Naive B cell (primary cell): ENCODE results near the gene HIVEP2. TPM values are rescaled to one million over a fixed set of nuclear protein-coding genes. Genes with fewer than 3 reads are reported as not detected.
A peak's percentile ranks its signal among the peaks of the same experiment; 100 is the strongest.

Experiments
- ATAC-seq, 2 donors: fragments of 150-1000 bp; cut with Tn5 transposase; 2 replicates each; pipeline ENCODE4 v1.10.0; 2021; ENCODE audit warnings: low read depth in 2 of 2, mild to moderate bottlenecking in 2 of 2, moderate library complexity in 2 of 2
- DNase-seq: peaks from one replicate; pipeline ENCODE4 v3.0.0; 2022
- H3K27ac Mint-ChIP-seq, 6 donors: one replicate each; pipeline ENCODE4 v1.8.0; 2020 to 2022; ENCODE audit warnings: mild to moderate bottlenecking in 6 of 6, mixed read lengths in 6 of 6, moderate library complexity in 5 of 6, inconsistent platforms in 2 of 6
- H3K27me3 Mint-ChIP-seq, 3 donors: one replicate each; pipeline ENCODE4 v1.8.0; 2021 to 2022; ENCODE audit warnings: mixed read lengths in 3 of 3, mild to moderate bottlenecking in 1 of 3
- H3K36me3 Mint-ChIP-seq, 2 donors: one replicate each; pipeline ENCODE4 v1.8.0; 2020 to 2022; ENCODE audit warnings: mixed read lengths in 2 of 2, inconsistent platforms in 1 of 2, mild to moderate bottlenecking in 1 of 2
- H3K4me1 Mint-ChIP-seq, 3 donors: one replicate each; pipeline ENCODE4 v1.8.0; 2020 to 2022; ENCODE audit warnings: mixed read lengths in 3 of 3, inconsistent platforms in 1 of 3, mild to moderate bottlenecking in 1 of 3, moderate library complexity in 1 of 3
- H3K4me3 Mint-ChIP-seq, 8 donors: one replicate each; pipeline ENCODE4 v1.8.0; 2020 to 2022; ENCODE audit warnings: mild to moderate bottlenecking in 8 of 8, mixed read lengths in 8 of 8, moderate library complexity in 8 of 8, inconsistent platforms in 2 of 8
- H3K9me3 Mint-ChIP-seq, 7 donors: one replicate each; pipeline ENCODE4 v1.8.0; 2020 to 2022; ENCODE audit warnings: mixed read lengths in 7 of 7, mild to moderate bottlenecking in 5 of 7, inconsistent platforms in 2 of 7, moderate library complexity in 1 of 7
- polyA plus RNA-seq, 6 donors: library from polyadenylated mRNA; unstranded; fragments of 300-500 nt; fragmentation: Illumina TruSeq; gene quantifications; one replicate each; pipeline ENCODE4 v1.2.3, GENCODE V29; 2021; ENCODE audit warnings: low read depth in 6 of 6

HIVEP2 gene
- polyA plus RNA-seq, 6 donors from 2014 or later = 2.7 to 10.2 (median 5.4) TPM

DNA sequence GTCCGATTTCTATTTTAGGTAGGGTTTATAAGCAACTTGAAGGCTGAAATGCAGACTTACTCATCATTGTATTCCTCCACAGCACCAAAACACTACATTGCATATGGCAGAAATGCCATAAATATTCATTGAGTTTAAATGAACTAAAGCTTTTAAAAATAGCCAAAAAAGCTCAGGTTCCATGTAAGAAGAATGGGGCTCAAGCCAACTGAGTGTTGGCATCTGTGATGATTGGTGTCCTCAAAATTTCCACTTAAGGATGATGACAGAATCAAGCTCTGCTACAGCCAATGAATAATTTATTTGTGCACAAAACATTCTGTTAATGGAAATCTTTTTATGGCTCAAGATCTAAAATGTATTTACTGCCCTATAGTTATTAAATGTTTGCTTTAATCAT lies 115.4 kb downstream of the HIVEP2 start:
- Mint-ChIP-seq H3K36me3 (peaks cover 0 to 7% of the 10 kb centered on the region in 2 donors), H3K4me3 (no peak overlapping the region), H3K27ac (peak overlapping the region in 1 of 6 donors; percentile 9), H3K4me1 (peaks cover 29 to 54% (median 32%) of the 10 kb centered on the region in 3 donors), H3K9me3 (peaks cover 0 to 2% (median 0%) of the 10 kb centered on the region in 7 donors), H3K27me3 (no peaks in the 10 kb centered on the region)
- ATAC-seq (no peak), DNase-seq (no peak)

DNA sequence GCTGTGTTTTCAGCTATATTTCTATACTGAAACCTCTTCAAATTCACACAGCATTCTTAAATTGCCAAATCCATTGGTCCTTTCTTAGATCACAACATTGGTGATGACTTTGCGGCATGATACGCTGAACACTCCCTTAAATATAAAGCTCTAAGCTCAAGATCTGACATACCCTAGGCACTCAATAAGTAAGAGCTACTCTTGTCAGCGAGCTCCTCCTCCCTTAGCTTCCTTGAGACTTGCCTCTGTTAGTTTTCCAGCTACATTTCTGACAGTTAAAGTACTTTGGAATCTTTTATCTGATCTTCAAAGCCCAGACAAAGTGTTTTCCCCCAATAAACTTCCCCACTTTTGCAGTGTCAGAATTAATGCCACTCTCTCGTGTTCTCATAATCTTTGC lies 117.0 kb downstream of the HIVEP2 start:
- DNase-seq (no peak), ATAC-seq (no peak)
- peaks cover 1 to 7% of the 10 kb centered on the region in 2 donors for H3K36me3 Mint-ChIP-seq
- no peaks in the 10 kb centered on the region for H3K27me3 Mint-ChIP-seq
- H3K4me1 Mint-ChIP-seq = peaks cover 21 to 52% (median 27%) of the 10 kb centered on the region in 3 donors
- peak overlapping the region in 4 of 6 donors; percentile 11 to 57 (median 34) for H3K27ac Mint-ChIP-seq
- peaks cover 0 to 3% (median 0%) of the 10 kb centered on the region in 7 donors for H3K9me3 Mint-ChIP-seq
- H3K4me3 Mint-ChIP-seq = no peak overlapping the region

GRCh38 chr6:142827369-142827768 lies 117.6 kb downstream of the HIVEP2 start:
- no peak for ATAC-seq
- no peak for DNase-seq
- H3K4me3 Mint-ChIP-seq = no peak overlapping the region
- H3K9me3 Mint-ChIP-seq = peaks cover 0 to 6% (median 0%) of the 10 kb centered on the region in 7 donors
- H3K36me3 Mint-ChIP-seq = peaks cover 7 to 8% of the 10 kb centered on the region in 2 donors
- H3K27ac Mint-ChIP-seq = peak overlapping the region in 3 of 6 donors; percentile 46 to 81 (median 52)
- no peaks in the 10 kb centered on the region for H3K27me3 Mint-ChIP-seq
- peaks cover 25 to 52% (median 28%) of the 10 kb centered on the region in 3 donors for H3K4me1 Mint-ChIP-seq

DNA sequence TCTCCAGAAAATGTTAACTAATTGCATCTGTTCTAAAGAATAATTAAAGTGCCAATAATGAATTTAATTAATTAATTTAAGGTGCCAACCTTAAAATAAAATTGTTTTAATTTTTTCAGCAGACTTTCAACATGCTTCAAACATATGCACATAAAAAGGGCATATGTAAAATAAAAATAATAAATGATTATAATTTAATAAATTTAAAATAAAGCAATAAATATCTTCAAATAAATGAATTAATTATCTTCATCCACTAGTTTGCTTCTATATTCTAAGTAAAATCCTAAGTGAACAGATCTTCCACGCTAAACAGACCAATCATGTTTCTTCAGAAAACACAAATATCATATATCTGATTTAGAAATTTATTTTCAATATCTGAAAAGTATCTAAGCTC lies 119.2 kb downstream of the HIVEP2 start:
- Mint-ChIP-seq H3K27me3 (no peaks in the 10 kb centered on the region), H3K36me3 (peaks cover 7 to 8% of the 10 kb centered on the region in 2 donors), H3K9me3 (peaks cover 0 to 6% (median 0%) of the 10 kb centered on the region in 7 donors), H3K27ac (no peak overlapping the region), H3K4me1 (peaks cover 31 to 60% (median 41%) of the 10 kb centered on the region in 3 donors), H3K4me3 (no peak overlapping the region)
- DNase-seq = no peak
- no peak for ATAC-seq

GRCh38 chr6:142824426-142824825 lies 120.5 kb downstream of the HIVEP2 start:
- Mint-ChIP-seq H3K4me1 (peaks cover 33 to 64% (median 54%) of the 10 kb centered on the region in 3 donors), H3K27ac (peak overlapping the region; percentile 16 to 91 (median 41)), H3K27me3 (no peaks in the 10 kb centered on the region), H3K9me3 (peaks cover 0 to 6% (median 0%) of the 10 kb centered on the region in 7 donors), H3K36me3 (peaks cover 7 to 8% of the 10 kb centered on the region in 2 donors), H3K4me3 (no peak overlapping the region)
- DNase-seq = no peak
- ATAC-seq = no peak

- Mint-ChIP-seq H3K4me3 (no peak overlapping the region), H3K27me3 (no peaks in the 10 kb centered on the region), H3K27ac (peak overlapping the region; percentile 6 to 97 (median 81)), H3K4me1 (peaks cover 40 to 69% (median 61%) of the 10 kb centered on the region in 3 donors), H3K36me3 (peaks cover 0 to 8% of the 10 kb centered on the region in 2 donors), H3K9me3 (peaks cover 0 to 4% (median 0%) of the 10 kb centered on the region in 7 donors)
- DNase-seq (no peak), ATAC-seq (no peak)
Observed at GRCh38 chr6:142823256-142823902, 121.6 kb downstream of the HIVEP2 start.

GRCh38 chr6:142822842-142823241 lies 122.1 kb downstream of the HIVEP2 start:
- H3K36me3 Mint-ChIP-seq = peaks cover 0 to 8% of the 10 kb centered on the region in 2 donors
- peaks cover 0 to 4% (median 0%) of the 10 kb centered on the region in 7 donors for H3K9me3 Mint-ChIP-seq
- DNase-seq = no peak
- ATAC-seq = no peak
- H3K4me1 Mint-ChIP-seq = peaks cover 36 to 67% (median 62%) of the 10 kb centered on the region in 3 donors
- peak overlapping the region in 1 of 8 donors; percentile 31 for H3K4me3 Mint-ChIP-seq
- peak overlapping the region; percentile 11 to 97 (median 92) for H3K27ac Mint-ChIP-seq
- no peaks in the 10 kb centered on the region for H3K27me3 Mint-ChIP-seq

GRCh38 chr6:142822383-142822782 lies 122.6 kb downstream of the HIVEP2 start:
- H3K27ac Mint-ChIP-seq = peak overlapping the region; percentile 11 to 97 (median 92)
- DNase-seq (no peak), ATAC-seq (no peak)
- peak overlapping the region in 2 of 8 donors; percentile 17 to 31 for H3K4me3 Mint-ChIP-seq
- H3K27me3 Mint-ChIP-seq = no peaks in the 10 kb centered on the region
- H3K4me1 Mint-ChIP-seq = peaks cover 37 to 67% (median 64%) of the 10 kb centered on the region in 3 donors
- peaks cover 0 to 8% of the 10 kb centered on the region in 2 donors for H3K36me3 Mint-ChIP-seq
- peaks cover 0 to 4% (median 0%) of the 10 kb centered on the region in 7 donors for H3K9me3 Mint-ChIP-seq

DNA sequence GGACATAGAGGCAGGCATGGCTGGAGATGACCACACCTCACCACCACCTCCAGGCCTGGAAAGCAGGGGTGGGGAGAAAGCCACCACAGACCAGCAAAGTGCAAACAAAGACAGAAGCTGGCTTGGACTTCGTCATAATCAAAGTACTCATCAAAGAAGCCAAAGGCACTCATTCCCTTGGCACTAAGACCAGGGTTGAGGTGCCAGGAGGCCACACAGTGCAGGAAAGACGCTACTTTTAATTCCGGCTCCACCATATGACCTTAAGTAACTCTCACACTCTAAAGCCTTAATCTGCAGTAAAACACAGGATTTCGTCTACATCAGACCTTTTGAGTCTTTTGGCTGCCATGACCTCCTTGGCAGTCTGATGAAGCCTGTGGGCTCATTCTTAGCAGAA lies 123.1 kb downstream of the HIVEP2 start:
- Mint-ChIP-seq H3K27ac (peak overlapping the region; percentile 82 to 97 (median 92)), H3K4me1 (peaks cover 38 to 69% (median 67%) of the 10 kb centered on the region in 3 donors), H3K27me3 (no peaks in the 10 kb centered on the region), H3K9me3 (peaks cover 0 to 4% (median 0%) of the 10 kb centered on the region in 7 donors), H3K36me3 (peaks cover 0 to 9% of the 10 kb centered on the region in 2 donors), H3K4me3 (peak overlapping the region in 3 of 8 donors; percentile 10 to 39 (median 30))
- ATAC-seq (no peak), DNase-seq (no peak)

DNA sequence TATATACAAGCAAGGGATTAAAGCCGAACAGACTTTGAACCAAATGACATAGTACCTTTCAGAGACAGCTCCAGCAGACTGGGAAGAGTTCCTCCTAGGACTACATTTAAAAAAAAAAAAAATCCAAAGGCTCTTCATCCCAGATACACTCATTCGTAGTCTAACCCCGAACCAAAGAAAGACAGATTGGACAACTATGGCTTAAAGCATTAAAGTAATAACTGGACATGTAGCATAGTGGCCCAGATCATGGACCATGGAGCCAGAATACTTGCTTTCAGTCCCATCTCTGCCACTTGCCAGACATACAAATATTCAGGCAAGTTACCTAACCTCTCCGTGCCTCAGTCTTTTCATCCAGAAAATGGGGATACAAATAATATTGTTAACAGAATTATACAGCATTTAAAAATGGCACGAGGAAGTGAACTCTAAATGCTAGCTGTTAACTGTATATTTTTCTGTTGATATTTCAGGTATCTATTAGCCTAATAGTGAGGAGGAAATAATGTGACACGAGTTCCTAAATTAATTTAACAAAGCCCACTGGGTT lies 123.7 kb downstream of the HIVEP2 start:
- ATAC-seq (no peak), DNase-seq (no peak)
- peaks cover 0 to 15% of the 10 kb centered on the region in 2 donors for H3K36me3 Mint-ChIP-seq
- peak overlapping the region in 4 of 8 donors; percentile 6 to 39 (median 20) for H3K4me3 Mint-ChIP-seq
- H3K27me3 Mint-ChIP-seq = no peaks in the 10 kb centered on the region
- peak overlapping the region; percentile 82 to 97 (median 92) for H3K27ac Mint-ChIP-seq
- peaks cover 0 to 4% (median 0%) of the 10 kb centered on the region in 7 donors for H3K9me3 Mint-ChIP-seq
- peaks cover 44 to 75% (median 72%) of the 10 kb centered on the region in 3 donors for H3K4me1 Mint-ChIP-seq

- no peak for DNase-seq
- Mint-ChIP-seq H3K36me3 (peaks cover 0 to 16% of the 10 kb centered on the region in 2 donors), H3K4me1 (peaks cover 45 to 77% (median 72%) of the 10 kb centered on the region in 3 donors), H3K9me3 (peaks cover 0 to 4% (median 0%) of the 10 kb centered on the region in 7 donors), H3K27ac (peak overlapping the region; percentile 93 to 99 (median 98)), H3K27me3 (no peaks in the 10 kb centered on the region), H3K4me3 (peak overlapping the region; percentile 78 to 92 (median 88))
- no peak for ATAC-seq
Observed at GRCh38 chr6:142820338-142821051, 124.5 kb downstream of the HIVEP2 start.

DNA sequence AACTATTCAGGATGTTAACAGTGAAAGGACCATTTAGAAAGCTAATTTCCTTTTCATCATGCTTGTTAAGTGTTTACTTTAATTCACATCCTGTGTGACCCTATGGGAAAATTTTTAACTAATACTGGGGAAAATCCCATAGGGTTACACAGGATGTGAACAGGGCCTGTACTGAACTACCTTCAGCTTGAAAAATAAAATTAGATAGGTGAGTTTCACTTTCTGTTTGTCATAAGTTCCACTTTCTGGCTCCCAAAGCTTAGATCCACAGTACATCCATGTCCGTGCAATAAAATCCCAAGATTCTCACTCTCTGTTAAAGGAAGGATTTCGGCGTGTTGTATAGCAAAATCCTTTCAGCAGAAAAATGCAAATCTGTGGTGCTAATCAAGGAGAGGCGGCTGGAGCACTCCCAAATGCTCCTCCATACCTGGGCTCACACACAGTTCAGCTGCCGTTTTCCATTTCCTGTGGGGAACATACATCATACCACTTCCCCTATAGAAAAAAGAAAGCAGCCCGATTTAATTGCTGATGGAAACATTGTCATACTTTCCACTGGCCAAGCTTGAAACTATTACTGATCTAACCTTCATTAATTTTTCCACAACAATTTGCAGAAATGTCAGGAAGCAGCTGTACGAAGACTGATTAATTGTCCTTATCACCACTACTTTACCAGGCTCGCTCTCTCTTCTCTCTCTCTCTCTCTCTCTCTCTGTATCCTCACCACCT lies 125.2 kb downstream of the HIVEP2 start:
- Mint-ChIP-seq H3K27ac (peak overlapping the region; percentile 93 to 99 (median 98)), H3K9me3 (peaks cover 0 to 4% (median 0%) of the 10 kb centered on the region in 7 donors), H3K36me3 (peaks cover 6 to 22% of the 10 kb centered on the region in 2 donors), H3K27me3 (no peaks in the 10 kb centered on the region), H3K4me1 (peaks cover 49 to 81% (median 76%) of the 10 kb centered on the region in 3 donors), H3K4me3 (peak overlapping the region; percentile 78 to 92 (median 88))
- peak; percentile 84 to 88 for ATAC-seq
- peak; percentile 41 for DNase-seq
